ENCODE measurements around the gene CCDC197. TPM values are rescaled to one million over a fixed set of nuclear protein-coding genes. Genes with fewer than 3 reads are reported as not detected.

Gene CCDC197
- total RNA-seq, 1 donor from 2014 or later: not detected

GRCh38 chr14:94038921-94039629, 42.0 kb downstream of the CCDC197 start:
- FAIRE-seq: no peak
- DNase-seq (ENCODE audit: low spot score in 2 of 2): no peak

- DNase-seq (ENCODE audit: low spot score in 2 of 2): no peak
- FAIRE-seq: no peak
Measured at GRCh38 chr14:94040247-94040646, 43.1 kb downstream of the CCDC197 start.

GRCh38 chr14:94040796-94041195, 43.7 kb downstream of the CCDC197 start:
- FAIRE-seq: no peak
- DNase-seq (ENCODE audit: low spot score in 2 of 2): no peak

DNA sequence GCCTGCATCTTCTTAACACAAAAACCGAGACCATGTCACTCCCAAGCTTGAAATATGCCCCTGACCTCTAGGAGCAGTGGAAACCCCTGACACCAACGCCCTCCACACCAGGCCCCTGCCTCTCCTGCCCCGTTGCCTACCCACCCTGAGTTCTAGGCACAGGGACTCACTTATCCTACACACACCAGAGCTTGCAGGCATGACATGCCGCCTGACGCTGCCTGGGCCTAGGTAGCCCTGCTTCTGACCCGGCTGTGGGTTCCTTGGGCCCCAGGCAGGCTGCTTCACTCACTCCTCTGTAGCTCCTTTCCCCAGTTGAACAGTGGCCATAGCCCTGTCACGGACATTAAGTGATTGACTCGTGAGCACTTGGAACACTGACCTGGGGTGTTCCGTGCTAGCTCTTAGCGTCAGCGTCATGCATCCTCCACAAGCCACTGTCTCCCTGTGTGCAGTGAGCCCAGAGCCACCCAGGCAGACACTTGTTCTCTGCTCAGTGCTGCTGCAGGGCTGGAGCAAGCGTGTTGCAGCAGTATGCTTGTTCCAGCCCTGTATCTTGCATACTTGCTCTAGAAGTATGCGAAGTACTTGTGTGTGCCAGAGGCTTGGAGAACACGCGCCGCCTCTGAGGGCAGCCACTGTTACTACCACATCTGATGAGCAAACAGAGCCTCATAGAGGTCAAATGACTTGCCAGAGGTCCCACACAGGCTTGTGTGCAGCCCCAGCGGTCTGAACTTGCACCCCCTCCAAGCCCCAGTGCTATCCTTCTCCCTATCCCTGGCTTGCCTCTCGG, 44.6 kb downstream of the CCDC197 start:
- no peak for FAIRE-seq
- no peak for DNase-seq (ENCODE audit: low spot score in 2 of 2)

- FAIRE-seq (no peak), DNase-seq (ENCODE audit: low spot score in 2 of 2) (no peak)
Measured at GRCh38 chr14:94042433-94043091, 45.5 kb downstream of the CCDC197 start.

GRCh38 chr14:94043111-94043755, 46.1 kb downstream of the CCDC197 start:
- no peak for FAIRE-seq

DNA sequence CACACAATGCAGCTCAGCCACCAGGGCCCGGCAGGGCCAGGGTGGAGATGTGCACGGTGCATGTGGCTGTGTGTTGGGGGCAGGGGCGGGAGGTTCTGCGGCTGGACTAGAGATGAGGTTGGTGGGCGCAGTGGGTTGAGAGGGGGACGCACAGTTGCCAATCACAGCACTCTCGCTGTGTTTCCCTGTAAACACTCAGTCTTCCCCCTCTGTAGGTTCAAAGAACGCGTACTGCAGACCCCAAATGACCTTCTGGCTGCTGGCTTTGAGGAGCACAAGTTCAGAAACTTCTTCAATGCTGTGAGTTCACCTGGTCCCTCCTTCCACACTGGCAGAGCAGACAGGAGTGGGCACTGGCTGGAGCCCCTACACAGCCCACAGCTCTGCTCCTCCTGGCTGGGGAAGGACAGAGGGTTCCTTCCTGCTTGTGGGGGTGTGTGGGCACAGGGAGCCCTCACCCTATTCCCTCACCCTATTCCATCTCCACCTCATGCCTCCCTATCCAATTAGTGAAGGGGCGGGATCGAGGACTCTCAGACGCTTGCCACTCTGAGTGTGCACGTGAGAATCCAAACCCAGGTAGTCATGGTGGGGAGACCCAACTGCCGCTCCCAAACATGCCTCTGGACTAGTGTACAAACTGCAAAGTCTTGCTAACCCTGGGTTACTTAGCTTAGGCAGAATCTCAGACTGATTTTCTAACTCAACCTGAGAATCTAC, 46.8 kb downstream of the CCDC197 start:
- FAIRE-seq (no peak), DNase-seq (ENCODE audit: low spot score in 2 of 2) (no peak)

More at GRCh38 chr14:94043111-94043755, 46.1 kb downstream of the CCDC197 start:
- no peak for DNase-seq (ENCODE audit: low spot score in 2 of 2)

- no peak for FAIRE-seq
- no peak for DNase-seq (ENCODE audit: low spot score in 2 of 2)
Measured at GRCh38 chr14:94044476-94045091, 47.5 kb downstream of the CCDC197 start.

DNA sequence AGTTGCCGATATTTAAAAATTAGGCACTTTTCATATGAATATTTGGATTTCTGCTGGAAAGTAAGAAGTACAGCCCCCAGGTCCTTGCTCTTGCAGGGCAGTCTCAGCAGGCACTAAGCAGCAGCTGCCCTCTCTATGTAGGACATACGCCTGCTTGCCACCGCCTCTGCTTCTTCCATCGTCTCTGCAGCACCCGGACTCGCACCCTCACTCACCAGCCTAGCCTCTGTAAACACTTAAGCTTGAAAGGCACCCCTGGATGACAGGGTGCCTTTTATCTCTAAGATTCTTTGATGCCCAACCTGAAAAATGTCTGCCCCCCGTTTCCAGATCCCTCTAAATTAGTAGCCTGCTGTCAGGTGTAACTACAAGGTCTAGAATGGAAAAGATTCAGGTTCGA, 48.0 kb downstream of the CCDC197 start:
- FAIRE-seq (no peak), DNase-seq (ENCODE audit: low spot score in 2 of 2) (no peak)

- FAIRE-seq (no peak), DNase-seq (ENCODE audit: low spot score in 2 of 2) (no peak)
Measured at GRCh38 chr14:94045563-94046345, 48.7 kb downstream of the CCDC197 start.

- FAIRE-seq (no peak), DNase-seq (ENCODE audit: low spot score in 2 of 2) (no peak)
Measured at GRCh38 chr14:94046696-94047250, 49.7 kb downstream of the CCDC197 start.

DNA sequence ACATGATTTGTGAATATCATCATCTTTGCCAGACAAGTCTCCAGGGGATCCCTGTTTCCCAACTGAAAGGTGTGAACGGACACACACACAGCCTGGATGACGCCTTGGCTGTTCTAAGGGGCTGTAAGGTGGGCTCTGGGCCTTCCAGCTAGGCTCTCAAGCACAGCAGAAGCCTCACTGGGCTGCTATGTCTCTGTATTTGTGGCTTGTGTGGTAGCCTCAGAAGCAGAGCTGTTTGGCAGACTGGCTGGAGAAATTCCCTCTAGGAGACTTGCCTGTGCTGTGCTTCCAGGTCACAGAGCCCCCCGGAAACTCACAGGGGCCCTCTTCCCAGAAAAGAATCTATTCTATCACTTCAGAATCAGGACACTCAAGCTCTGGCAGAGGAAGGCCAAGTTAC, 50.5 kb downstream of the CCDC197 start:
- FAIRE-seq: no peak
- DNase-seq (ENCODE audit: low spot score in 2 of 2): no peak

DNA sequence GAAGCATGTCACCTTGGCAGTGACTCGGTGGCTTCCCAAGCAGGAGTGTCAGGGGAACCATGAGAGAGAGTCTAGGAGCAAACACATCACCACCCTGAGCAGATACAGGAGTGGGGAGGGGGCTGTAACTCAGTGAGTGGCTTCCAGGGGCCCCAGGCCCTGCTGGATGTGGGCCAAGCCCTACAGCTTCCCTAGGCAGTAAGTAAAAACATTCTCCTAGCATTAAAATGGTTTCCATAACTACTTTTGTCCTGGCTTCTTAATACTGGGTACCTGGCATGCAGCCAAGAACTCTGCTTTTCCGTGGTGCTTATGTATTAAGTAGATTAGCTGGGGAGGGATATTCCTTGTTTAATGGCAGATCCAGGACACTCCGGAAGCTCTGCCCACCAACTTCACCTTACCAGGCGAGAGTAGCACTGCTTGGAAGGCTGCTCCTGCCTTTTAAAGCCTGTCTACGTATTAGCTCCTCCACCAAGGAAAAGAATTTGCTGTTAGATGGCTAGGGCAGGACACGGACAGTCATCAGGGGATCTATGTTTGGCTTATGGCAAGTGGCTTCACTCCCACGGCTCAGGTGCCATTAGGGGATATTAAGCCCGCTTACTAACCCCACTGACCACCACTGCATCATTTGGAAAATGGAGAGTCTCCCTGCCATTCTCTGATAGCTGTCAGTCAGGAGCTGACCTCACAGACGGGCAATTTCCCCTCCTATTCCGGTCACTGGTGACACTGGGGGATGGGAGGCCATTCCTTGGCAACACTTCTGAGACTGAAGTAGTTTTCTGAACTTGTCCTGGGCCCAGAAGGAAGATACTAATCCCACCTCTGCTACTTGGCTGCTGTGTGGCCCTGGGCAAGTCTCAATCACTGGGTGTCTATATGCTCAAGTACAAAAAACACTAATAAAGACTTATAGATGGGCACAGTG, 51.9 kb downstream of the CCDC197 start:
- FAIRE-seq: no peak
- no peak for DNase-seq (ENCODE audit: low spot score in 2 of 2)

DNA sequence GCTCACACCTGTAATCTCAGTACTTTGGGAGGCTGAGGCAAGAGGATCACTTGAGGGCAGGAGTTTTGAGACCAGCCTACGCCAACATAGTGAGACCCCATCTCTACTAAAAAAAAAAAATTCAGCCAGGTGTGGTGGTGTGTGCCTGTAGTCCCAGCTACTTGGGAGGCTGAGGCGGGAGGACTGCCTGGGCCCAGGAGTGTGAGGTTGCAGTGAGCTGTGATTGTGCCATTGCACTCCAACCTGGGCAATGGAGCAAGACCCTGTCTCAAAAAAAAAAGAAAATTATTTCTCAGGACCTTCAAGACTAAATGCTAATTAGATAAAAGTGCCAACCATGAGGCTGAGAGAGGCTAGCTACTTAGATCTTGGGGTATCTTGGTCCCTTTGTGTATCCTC, 52.5 kb downstream of the CCDC197 start:
- DNase-seq (ENCODE audit: low spot score in 2 of 2): no peak

DNA sequence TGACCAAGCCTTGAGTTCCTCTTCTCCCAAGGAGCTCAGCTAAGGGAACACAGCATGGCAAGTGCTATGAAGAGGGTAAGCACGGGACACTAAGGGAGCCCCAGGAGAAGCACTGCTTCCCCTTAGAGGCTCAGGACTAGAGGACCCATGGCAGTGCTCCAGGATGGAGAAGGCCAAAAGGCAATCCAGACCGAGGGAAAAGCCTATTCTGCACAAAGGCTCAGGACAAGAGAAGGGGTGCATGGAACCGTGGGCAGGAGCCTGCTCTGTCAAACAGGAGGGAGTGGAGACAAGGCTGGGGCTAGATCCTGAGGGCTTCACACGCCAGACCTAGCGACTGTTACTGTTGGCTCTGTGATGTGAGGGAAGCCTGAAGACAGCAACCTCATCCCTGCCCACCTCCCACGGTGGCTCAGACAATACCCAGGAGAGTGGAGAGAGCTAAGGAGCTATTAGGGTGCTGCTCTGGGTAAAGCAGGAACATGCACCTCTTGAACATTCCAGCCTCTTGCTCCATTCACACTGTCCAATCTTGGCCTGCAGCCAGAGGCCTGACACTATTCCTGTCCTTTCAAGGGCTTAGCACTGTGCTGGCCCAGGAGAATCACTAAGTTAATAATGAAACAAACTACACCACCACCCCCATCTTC, 53.3 kb downstream of the CCDC197 start:
- no peak for FAIRE-seq
- no peak for DNase-seq (ENCODE audit: low spot score in 2 of 2)

More for the DNA sequence above, 52.5 kb downstream of the CCDC197 start:
- FAIRE-seq: no peak

DNA sequence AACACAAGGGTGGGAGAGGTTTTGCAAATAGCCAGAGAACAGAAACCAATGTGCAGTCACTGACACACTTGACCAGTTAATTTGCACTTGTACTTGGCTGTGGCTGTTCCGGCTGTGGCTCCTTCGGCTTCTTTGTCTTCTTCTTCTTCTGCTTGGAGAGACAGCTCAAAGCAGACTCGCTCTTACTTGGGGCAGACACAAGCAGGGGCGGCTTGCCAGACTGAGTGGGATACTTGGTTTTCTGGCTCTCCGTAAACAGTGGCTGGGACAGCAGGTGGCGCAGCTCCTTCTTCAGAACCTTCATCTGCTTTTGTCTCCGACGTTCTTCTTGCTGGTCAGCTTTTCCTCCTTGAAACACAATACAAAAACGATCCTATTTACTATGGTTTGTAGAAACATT, 54.0 kb downstream of the CCDC197 start:
- DNase-seq (ENCODE audit: low spot score in 2 of 2) (no peak), FAIRE-seq (no peak)

- FAIRE-seq: no peak
- no peak for DNase-seq (ENCODE audit: low spot score in 2 of 2)
Measured at GRCh38 chr14:94051779-94052178, 54.7 kb downstream of the CCDC197 start.
